PC-3 (cell line): Measurements from ENCODE around the gene GPR148. TPM values are rescaled to one million over a fixed set of nuclear protein-coding genes. Genes with fewer than 3 reads are reported as not detected.

ENCODE experiments used
- ATAC-seq: fragments of 200-7000 bp; cut with Tn5 transposase; 2 replicates; pipeline ENCODE4 v1.9.1; 2020; ENCODE audit warnings: mild to moderate bottlenecking, moderate library complexity
- BruUV-seq: library from RNA; stranded (reverse); fragments of 400-500 nt; replicated peaks from 2 replicates; lab custom pipeline; 2021; lab: Mats Ljungman, UMichigan
- CTCF ChIA-PET: fragments of 300-600 bp; sonication (Branson Sonifier 250); formaldehyde crosslinking; loops from one replicate; lab custom pipeline; 2022; ENCODE audit warnings: antibody characterized with exemption; lab: Charles Lee
- POLR2A ChIA-PET: fragments of 300-600 bp; sonication (Branson Sonifier 250); formaldehyde crosslinking; loops from one replicate; lab custom pipeline; 2022; ENCODE audit warnings: antibody characterized with exemption; ENCODE audit not compliant: unreplicated experiment; lab: Charles Lee
- DNase-seq: peaks from one replicate; pipeline ENCODE4 v3.0.0-alpha.2; 2015
- H2AFZ ChIP-seq: fragments of 300-600 bp; sonication (generic); 2 replicates; pipeline ENCODE4 v1.6.0; 2016; ENCODE audit warnings: antibody characterized with exemption, low read length
- H3F3A ChIP-seq: fragments of 300-600 bp; sonication (generic); one replicate; pipeline ENCODE4 v1.6.0; 2017; ENCODE audit warnings: antibody characterized with exemption, low read length, control low read depth, mild to moderate bottlenecking; ENCODE audit not compliant: unreplicated experiment
- H3K27ac ChIP-seq: fragments of 300-600 bp; sonication (generic); 2 replicates; pipeline ENCODE4 v1.5.1; 2016; ENCODE audit warnings: mild to moderate bottlenecking, low read length
- H3K27me3 ChIP-seq: fragments of 300-600 bp; sonication (generic); 2 replicates; pipeline ENCODE4 v1.6.1; 2016; ENCODE audit warnings: low read length, mixed read lengths
- H3K36me3 ChIP-seq: fragments of 300-600 bp; sonication (generic); 2 replicates; pipeline ENCODE4 v1.6.1; 2016; ENCODE audit warnings: low read depth, mixed run types, low read length, mixed read lengths
- H3K4me1 ChIP-seq: fragments of 300-600 bp; sonication (generic); 2 replicates; pipeline ENCODE4 v1.5.1; 2016; ENCODE audit warnings: low read length; ENCODE audit not compliant: insufficient read depth
- H3K4me2 ChIP-seq: fragments of 300-600 bp; sonication (generic); 2 replicates; pipeline ENCODE4 v1.6.0; 2016; ENCODE audit warnings: low read length
- H3K4me3 ChIP-seq: fragments of 300-600 bp; sonication (generic); 2 replicates; pipeline ENCODE4 v1.5.1; 2016; ENCODE audit warnings: mild to moderate bottlenecking, low read length, mixed read lengths
- H3K79me2 ChIP-seq: fragments of 300-600 bp; sonication (generic); 2 replicates; pipeline ENCODE4 v1.6.1; 2017; ENCODE audit warnings: low read length, mixed read lengths
- H3K9ac ChIP-seq: fragments of 300-600 bp; sonication (generic); 2 replicates; pipeline ENCODE4 v1.6.0; 2016; ENCODE audit warnings: mild to moderate bottlenecking, low read length
- H3K9me2 ChIP-seq: fragments of 300-600 bp; sonication (generic); replicated peaks from 2 replicates; pipeline ENCODE4 v1.6.1; 2016; ENCODE audit warnings: mixed run types, low read length, mixed read lengths
- H3K9me3 ChIP-seq: fragments of 300-600 bp; sonication (generic); 2 replicates; pipeline ENCODE4 v1.6.1; 2016; ENCODE audit warnings: low read length, mixed read lengths
- H4K20me1 ChIP-seq: fragments of 300-600 bp; sonication (generic); 2 replicates; pipeline ENCODE4 v1.6.1; 2016; ENCODE audit warnings: low read length, mixed read lengths
- EZH2 ChIP-seq: fragments of 300-600 bp; sonication (generic); IDR thresholded peaks from one replicate; pipeline ENCODE4 v1.6.1; 2017; ENCODE audit warnings: antibody characterized with exemption, mild to moderate bottlenecking, low read length; ENCODE audit not compliant: unreplicated experiment
- EZH2phosphoT487 ChIP-seq: fragments of 300-600 bp; sonication (generic); IDR thresholded peaks from 2 replicates; pipeline ENCODE4 v1.6.1; 2018; ENCODE audit warnings: mild to moderate bottlenecking, antibody characterized with exemption, low read length, borderline replicate concordance
- intact Hi-C: fragments of 100-400 bp; cut with micrococcal nuclease; formaldehyde crosslinking; loops from 2 replicates; pipeline ENCODE4 v1.9.0; 2023
- total RNA-seq: library from RNA; depleted of rRNA; stranded (reverse); fragments of >200 nt; gene quantifications from 2 replicates; pipeline ENCODE4 v1.2.3, GENCODE V29; 2014
- TF ChIP-seq, protein P1 (sequence below): fragments of 300-600 bp; sonication (generic); conservative IDR thresholded peaks from 2 replicates; pipeline ENCODE4 v1.5.1; 2017; ENCODE audit warnings: antibody characterized with exemption, low read depth, mild to moderate bottlenecking, low read length

The GPR148 gene
- total RNA-seq, 1 experiment from 2014 or later = not detected

DNA sequence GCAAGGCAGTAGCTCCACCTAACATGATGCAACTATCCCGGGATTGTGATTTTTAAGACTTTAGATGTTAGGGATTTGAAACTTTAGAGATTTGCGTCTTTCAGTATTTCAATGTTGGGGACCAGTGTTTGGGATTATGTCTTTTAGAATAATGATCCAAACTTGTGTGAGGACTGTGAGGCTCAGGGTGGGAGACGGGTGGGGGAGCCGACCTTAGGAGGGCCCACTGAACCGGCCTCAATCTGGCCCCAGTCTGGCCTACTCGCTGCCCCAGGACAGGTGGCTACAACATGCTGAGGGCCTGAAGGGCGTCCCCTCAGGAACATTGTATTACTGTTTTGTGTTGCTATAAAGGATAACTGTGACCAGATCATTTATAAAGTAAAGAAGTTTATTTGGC, 37.2 kb downstream of the GPR148 start:
- ATAC-seq = no peak
- no peaks in the 10 kb centered on the region for H3K36me3 ChIP-seq
- no peaks in the 10 kb centered on the region for H3K79me2 ChIP-seq
- ChIA-PET CTCF (no interaction called here), POLR2A (no interaction called here)
- no peak overlapping the region for H3K9ac ChIP-seq
- H3K27me3 ChIP-seq = peaks cover 64% of the 10 kb centered on the region
- no peak for DNase-seq
- H3F3A ChIP-seq = no peaks in the 10 kb centered on the region
- no peaks in the 10 kb centered on the region for H4K20me1 ChIP-seq
- no TSS peak for BruUV-seq
- H2AFZ ChIP-seq = no peak overlapping the region
- no peaks in the 10 kb centered on the region for H3K9me2 ChIP-seq
- intact Hi-C loops = no loop called here
- TF ChIP-seq EZH2phosphoT487 (no peak), EZH2 (no peak)
- TF ChIP-seq, protein P1, sequence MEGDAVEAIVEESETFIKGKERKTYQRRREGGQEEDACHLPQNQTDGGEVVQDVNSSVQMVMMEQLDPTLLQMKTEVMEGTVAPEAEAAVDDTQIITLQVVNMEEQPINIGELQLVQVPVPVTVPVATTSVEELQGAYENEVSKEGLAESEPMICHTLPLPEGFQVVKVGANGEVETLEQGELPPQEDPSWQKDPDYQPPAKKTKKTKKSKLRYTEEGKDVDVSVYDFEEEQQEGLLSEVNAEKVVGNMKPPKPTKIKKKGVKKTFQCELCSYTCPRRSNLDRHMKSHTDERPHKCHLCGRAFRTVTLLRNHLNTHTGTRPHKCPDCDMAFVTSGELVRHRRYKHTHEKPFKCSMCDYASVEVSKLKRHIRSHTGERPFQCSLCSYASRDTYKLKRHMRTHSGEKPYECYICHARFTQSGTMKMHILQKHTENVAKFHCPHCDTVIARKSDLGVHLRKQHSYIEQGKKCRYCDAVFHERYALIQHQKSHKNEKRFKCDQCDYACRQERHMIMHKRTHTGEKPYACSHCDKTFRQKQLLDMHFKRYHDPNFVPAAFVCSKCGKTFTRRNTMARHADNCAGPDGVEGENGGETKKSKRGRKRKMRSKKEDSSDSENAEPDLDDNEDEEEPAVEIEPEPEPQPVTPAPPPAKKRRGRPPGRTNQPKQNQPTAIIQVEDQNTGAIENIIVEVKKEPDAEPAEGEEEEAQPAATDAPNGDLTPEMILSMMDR = no peak
- no peak overlapping the region for H3K27ac ChIP-seq
- H3K4me2 ChIP-seq = no peak overlapping the region
- no peak overlapping the region for H3K4me3 ChIP-seq
- H3K9me3 ChIP-seq = no peaks in the 10 kb centered on the region
- H3K4me1 ChIP-seq = no peaks in the 10 kb centered on the region

DNA sequence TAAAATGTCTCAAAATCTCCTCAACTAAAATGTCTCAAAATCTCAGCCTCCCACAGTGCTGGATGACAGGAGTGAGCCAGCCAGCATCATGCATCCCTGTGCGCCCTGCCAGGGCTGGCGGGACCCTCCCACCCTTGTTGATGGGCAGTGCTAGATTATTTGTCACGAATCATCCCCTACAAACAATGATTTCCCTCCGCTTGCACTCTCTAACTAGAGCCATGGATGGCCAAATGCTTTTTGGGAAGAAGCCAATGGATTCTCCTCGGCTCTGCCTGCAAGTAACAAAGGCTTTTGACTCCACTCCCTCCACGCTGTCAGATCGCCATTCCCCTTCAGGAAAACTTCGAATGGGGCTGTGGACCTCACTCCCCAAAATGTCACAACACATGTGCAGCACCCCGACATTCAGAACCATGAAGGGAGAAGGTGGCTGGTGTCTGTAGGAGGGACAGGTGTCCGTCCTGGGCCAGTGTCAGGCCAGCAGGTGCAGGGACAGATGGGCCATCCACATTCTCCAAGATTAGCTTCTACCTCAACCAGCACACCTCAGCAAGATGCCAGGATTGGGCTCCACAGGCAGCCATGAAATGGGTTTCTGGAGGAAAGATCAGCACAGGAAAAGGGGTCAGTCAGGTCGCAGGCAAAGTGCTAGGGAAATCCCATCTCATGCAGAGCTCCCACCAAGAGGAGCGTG, 38.0 kb downstream of the GPR148 start:
- Histone ChIP-seq H3K27me3 (peaks cover 56% of the 10 kb centered on the region), H3K9me3 (no peaks in the 10 kb centered on the region), H3K9ac (no peak overlapping the region), H3K36me3 (no peaks in the 10 kb centered on the region), H3K4me3 (no peak overlapping the region), H2AFZ (no peak overlapping the region), H4K20me1 (no peaks in the 10 kb centered on the region), H3K79me2 (no peaks in the 10 kb centered on the region), H3K4me1 (no peaks in the 10 kb centered on the region), H3K4me2 (no peak overlapping the region), H3K27ac (no peak overlapping the region), H3F3A (no peaks in the 10 kb centered on the region), H3K9me2 (no peaks in the 10 kb centered on the region)
- intact Hi-C loops = no loop called here
- DNase-seq (no peak), ATAC-seq (no peak)
- TF ChIP-seq EZH2 (no peak), EZH2phosphoT487 (no peak)
- TF ChIP-seq, protein P1 = no peak
- ChIA-PET POLR2A (no interaction called here), CTCF (no interaction called here)
- BruUV-seq = no TSS peak

DNA sequence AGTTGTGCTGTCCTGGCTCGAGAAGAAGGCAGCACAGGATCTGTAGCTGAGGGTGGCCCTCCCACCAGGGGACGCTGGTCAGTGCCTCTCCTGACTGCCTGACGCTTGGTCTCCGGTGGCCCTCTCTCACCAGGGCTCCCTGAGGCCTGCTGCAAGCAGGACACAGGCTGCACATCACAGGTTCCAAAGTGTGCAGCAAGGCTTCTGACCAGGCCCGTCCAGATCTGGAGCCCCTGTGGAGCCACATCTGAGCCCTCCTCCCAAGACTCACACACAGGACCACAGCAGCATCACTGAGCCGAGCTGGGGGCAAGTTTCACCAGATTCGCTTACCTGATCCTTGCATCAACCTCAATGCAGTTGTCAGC, 38.5 kb downstream of the GPR148 start:
- no peak overlapping the region for H3K27ac ChIP-seq
- no TSS peak for BruUV-seq
- no peaks in the 10 kb centered on the region for H3K9me3 ChIP-seq
- ChIA-PET CTCF (no interaction called here), POLR2A (no interaction called here)
- DNase-seq = no peak
- H3F3A ChIP-seq = no peaks in the 10 kb centered on the region
- no peak overlapping the region for H3K4me3 ChIP-seq
- TF ChIP-seq EZH2phosphoT487 = no peak
- TF ChIP-seq EZH2 = no peak
- TF ChIP-seq, protein P1 = 0 out of 2 replicates have a peak, but pooled peaks have one; percentile 17
- intact Hi-C loops = no loop called here
- no peaks in the 10 kb centered on the region for H3K36me3 ChIP-seq
- no peak overlapping the region for H3K9ac ChIP-seq
- peaks cover 51% of the 10 kb centered on the region for H3K27me3 ChIP-seq
- no peak for ATAC-seq
- H3K4me1 ChIP-seq = no peaks in the 10 kb centered on the region
- H2AFZ ChIP-seq = no peak overlapping the region
- H3K79me2 ChIP-seq = no peaks in the 10 kb centered on the region
- no peak overlapping the region for H3K4me2 ChIP-seq
- no peaks in the 10 kb centered on the region for H3K9me2 ChIP-seq
- H4K20me1 ChIP-seq = no peaks in the 10 kb centered on the region
